HCT116 (cell line): ENCODE results near the gene TMEM140. TPM values are rescaled to one million over a fixed set of nuclear protein-coding genes. Genes with fewer than 3 reads are reported as not detected.

Experiments used
- ATAC-seq: fragments of 200-7000 bp; cut with Tn5 transposase; 2 replicates; pipeline ENCODE4 v1.9.1; 2020; ENCODE audit warnings: mild to moderate bottlenecking, moderate library complexity
- BruUV-seq: library from RNA; stranded (reverse); fragments of 400-500 nt; replicated peaks from 2 replicates; lab custom pipeline; 2021; lab: Mats Ljungman, UMichigan
- CTCF ChIA-PET: fragments of 300-600 bp; sonication (Branson Sonifier 250); formaldehyde crosslinking; loops from one replicate; lab custom pipeline; 2021; ENCODE audit warnings: antibody characterized with exemption; lab: Charles Lee
- POLR2A ChIA-PET: fragments of 300-600, 350-600 bp; sonication (Branson Sonifier 250); formaldehyde crosslinking; loops from one replicate; lab custom pipeline; 2021; ENCODE audit warnings: antibody characterized with exemption; lab: Charles Lee
- RAD21 ChIA-PET, 2 experiments: fragments of 300-600 bp; sonication (Branson Sonifier 250); formaldehyde crosslinking; loops; one replicate each; lab custom pipeline; 2023; ENCODE audit warnings: low total read pairs in 2 of 2; ENCODE audit not compliant: uncharacterized antibody in 2 of 2, unreplicated experiment in 2 of 2, low non-redundant PET in 1 of 2; lab: Charles Lee
- DNase-seq: peaks from one replicate; pipeline ENCODE4 v3.0.0-alpha.2; 2010; ENCODE audit warnings: low read depth, low spot score
- H2AFZ ChIP-seq: fragments of 200-600 bp; shearing (Covaris generic), sonication (generic); 2 replicates; pipeline ENCODE4 v1.6.1; 2017; ENCODE audit warnings: low read depth, mixed run types, mixed read lengths, antibody characterized with exemption, low read length; ENCODE audit not compliant: poor library complexity, severe bottlenecking
- H3K27ac ChIP-seq: 2 replicates; pipeline ENCODE4 v1.5.1; 2012; ENCODE audit warnings: low read depth, low read length
- H3K27me3 ChIP-seq: fragments of 200-600 bp; sonication (generic); 2 replicates; pipeline ENCODE4 v1.6.1; 2016; ENCODE audit warnings: mixed run types, low read length, mixed read lengths; ENCODE audit not compliant: insufficient read depth
- H3K36me3 ChIP-seq, 2 experiments: fragments of 200-500 bp in 1 of 2; fragments of 200-600 bp in 1 of 2; sonication (Bioruptor generic) in 1 of 2; sonication (generic) in 1 of 2; 2 replicates each; pipeline versions ENCODE4 v1.5.1 to v1.6.1; 2014 to 2016; ENCODE audit warnings: low read length in 2 of 2, inconsistent platforms in 1 of 2, mixed read lengths in 1 of 2, mixed run types in 1 of 2; ENCODE audit not compliant: insufficient read depth in 2 of 2, control insufficient read depth in 1 of 2
- H3K4me1 ChIP-seq, 2 experiments: fragments of 200-600 bp in 1 of 2; sonication (generic) in 1 of 2; 2 replicates each; pipeline versions ENCODE4 v1.5.1 to v1.6.1; 2012 to 2017; ENCODE audit warnings: low read length in 2 of 2, inconsistent platforms in 1 of 2, mild to moderate bottlenecking in 1 of 2, mixed read lengths in 1 of 2, mixed run types in 1 of 2, moderate library complexity in 1 of 2; ENCODE audit not compliant: insufficient read depth in 2 of 2, control insufficient read depth in 1 of 2
- H3K4me2 ChIP-seq: fragments of 200-600 bp; sonication (generic); 2 replicates; pipeline ENCODE4 v1.6.1; 2017; ENCODE audit warnings: mixed run types, low read length, mixed read lengths
- H3K4me3 ChIP-seq, 2 experiments: fragments of 200-600 bp in 1 of 2; sonication (generic) in 1 of 2; replicated peaks in 1 of 2; 2 replicates each; pipeline ENCODE4 v1.5.1; 2011 to 2016; ENCODE audit warnings: low read length in 2 of 2, control low read depth in 1 of 2, low read depth in 1 of 2, mild to moderate bottlenecking in 1 of 2, mixed read lengths in 1 of 2, mixed run types in 1 of 2
- H3K79me2 ChIP-seq: fragments of 200-600 bp; sonication (generic); 2 replicates; pipeline ENCODE4 v1.6.1; 2017; ENCODE audit warnings: mild to moderate bottlenecking, mixed run types, low read length, moderate library complexity, mixed read lengths; ENCODE audit not compliant: insufficient read depth
- H3K9ac ChIP-seq: fragments of 200-600 bp; sonication (generic); 2 replicates; pipeline ENCODE4 v1.6.1; 2016; ENCODE audit warnings: low read length, mixed read lengths
- H3K9me2 ChIP-seq: fragments of 200-600 bp; sonication (generic), shearing (Covaris generic); 2 replicates; pipeline ENCODE4 v1.6.1; 2017; ENCODE audit warnings: mixed run types, mild to moderate bottlenecking, moderate library complexity; ENCODE audit not compliant: insufficient read depth
- H3K9me3 ChIP-seq, 2 experiments: fragments of 200-500 bp in 1 of 2; fragments of 200-600 bp in 1 of 2; sonication (Bioruptor generic) in 1 of 2; sonication (generic) in 1 of 2; 2 replicates each; pipeline ENCODE4 v1.6.1; 2014 to 2017; ENCODE audit warnings: low read length in 2 of 2, mixed read lengths in 2 of 2, inconsistent platforms in 1 of 2, low read depth in 1 of 2, mild to moderate bottlenecking in 1 of 2, mixed run types in 1 of 2, moderate library complexity in 1 of 2; ENCODE audit not compliant: control insufficient read depth in 1 of 2, insufficient read depth in 1 of 2
- H4K20me1 ChIP-seq: fragments of 200-600 bp; sonication (generic), shearing (Covaris generic); 2 replicates; pipeline ENCODE4 v1.6.1; 2017; ENCODE audit warnings: mixed run types, mild to moderate bottlenecking, moderate library complexity; ENCODE audit not compliant: insufficient read depth
- EZH2phosphoT487 ChIP-seq: fragments of 200-600 bp; IDR thresholded peaks from 2 replicates; pipeline ENCODE4 v1.6.1; 2018; ENCODE audit warnings: antibody characterized with exemption, borderline replicate concordance
- FOSL1 ChIP-seq: IDR thresholded peaks from 2 replicates; pipeline ENCODE4 v1.6.1; 2012; ENCODE audit warnings: low read depth
- YY1 ChIP-seq: IDR thresholded peaks from 2 replicates; pipeline ENCODE4 v1.6.1; 2011; ENCODE audit warnings: low read length, low read depth, moderate library complexity, mild to moderate bottlenecking; ENCODE audit not compliant: insufficient replicate concordance; ENCODE audit errors: extremely low read depth
- intact Hi-C: fragments of 100-400 bp; cut with micrococcal nuclease; formaldehyde crosslinking; loops from 2 replicates; pipeline ENCODE4 v1.10.0; 2022
- total RNA-seq: library from RNA; stranded (reverse); gene quantifications from one replicate; pipeline ENCODE4 v1.2.1, GENCODE V29; 2021; ENCODE audit not compliant: unreplicated experiment
- TF ChIP-seq, protein P1 (sequence below): IDR thresholded peaks from 2 replicates; pipeline ENCODE4 v1.6.1; 2012
- TF ChIP-seq, protein P2 (sequence below): IDR thresholded peaks from 2 replicates; pipeline ENCODE4 v1.6.1; 2012

Gene TMEM140
- total RNA-seq, 1 experiment from 2014 or later: not detected

DNA sequence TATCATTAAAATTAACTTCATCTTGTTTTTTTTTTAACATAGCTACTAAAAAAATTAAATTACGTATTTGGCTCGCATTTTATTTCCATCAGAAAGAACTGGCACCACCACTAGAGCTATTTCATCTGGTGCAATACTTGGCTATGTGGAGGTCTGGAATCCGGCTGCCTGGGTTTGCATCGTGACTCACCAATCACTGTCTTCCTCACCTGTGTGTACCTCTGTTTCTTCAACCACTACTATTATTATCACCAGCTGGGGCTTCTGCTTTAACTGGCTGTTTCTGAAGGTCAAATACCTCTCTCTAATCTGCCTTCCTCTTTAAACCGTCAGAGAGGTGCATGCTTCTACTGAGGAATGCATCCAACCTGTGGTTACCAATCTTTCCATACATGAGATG is 57.0 kb downstream of the TMEM140 start:
- Histone ChIP-seq H3K4me2 (no peak overlapping the region), H3K4me3 (no peak overlapping the region), H4K20me1 (no peaks in the 10 kb centered on the region), H3K79me2 (no peaks in the 10 kb centered on the region), H3K9ac (no peak overlapping the region), H3K9me3 (no peaks in the 10 kb centered on the region), H2AFZ (no peak overlapping the region), H3K27ac (no peak overlapping the region), H3K4me1 (no peaks in the 10 kb centered on the region), H3K27me3 (no peaks in the 10 kb centered on the region), H3K9me2 (no peaks in the 10 kb centered on the region), H3K36me3 (peaks cover 0 to 3% of the 10 kb centered on the region in 2 experiments; a peak in 1 of 4 replicates)
- no peak for DNase-seq
- BruUV-seq: no TSS peak
- ChIA-PET POLR2A (no interaction called here), CTCF (no interaction called here), RAD21 (no interaction called here)
- TF ChIP-seq EZH2phosphoT487: no peak
- TF ChIP-seq, protein P1, sequence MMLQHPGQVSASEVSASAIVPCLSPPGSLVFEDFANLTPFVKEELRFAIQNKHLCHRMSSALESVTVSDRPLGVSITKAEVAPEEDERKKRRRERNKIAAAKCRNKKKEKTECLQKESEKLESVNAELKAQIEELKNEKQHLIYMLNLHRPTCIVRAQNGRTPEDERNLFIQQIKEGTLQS: no peak
- no peak for ATAC-seq
- intact Hi-C loops: no loop called here

DNA sequence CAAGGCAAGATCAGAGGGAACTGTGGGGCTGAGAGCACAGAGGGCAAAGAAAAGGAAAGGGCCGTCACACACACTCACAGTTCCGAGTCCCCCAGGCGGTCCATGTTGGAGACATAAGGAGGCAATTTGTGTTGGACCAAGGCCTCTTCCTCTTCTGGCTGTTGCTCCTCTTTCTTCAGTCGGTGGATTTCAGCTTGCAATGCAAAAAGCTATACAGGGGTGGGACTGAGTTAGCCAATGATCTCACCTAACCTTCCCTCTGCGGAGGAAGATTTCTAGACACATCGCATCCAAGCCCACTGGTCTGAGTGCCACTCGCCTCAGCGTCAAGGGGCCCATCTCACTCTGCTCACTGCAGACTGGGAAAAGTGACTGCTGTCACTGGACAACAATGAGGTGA is 58.0 kb downstream of the TMEM140 start:
- POLR2A ChIA-PET: no interaction called here
- no peaks in the 10 kb centered on the region; a peak in 1 of 4 replicates for H3K36me3 ChIP-seq
- ATAC-seq: no peak

More for the DNA sequence above, 58.0 kb downstream of the TMEM140 start:
- no peak overlapping the region for H3K4me3 ChIP-seq
- no peaks in the 10 kb centered on the region for H3K27me3 ChIP-seq
- no peaks in the 10 kb centered on the region for H4K20me1 ChIP-seq
- H3K4me1 ChIP-seq: peaks cover 5 to 7% of the 10 kb centered on the region in 2 experiments; a peak in 3 of 4 replicates
- no peaks in the 10 kb centered on the region for H3K79me2 ChIP-seq
- no peaks in the 10 kb centered on the region for H3K9me2 ChIP-seq
- intact Hi-C loops: no loop called here
- H2AFZ ChIP-seq: no peak overlapping the region
- no peak for TF ChIP-seq FOSL1
- TF ChIP-seq YY1: no peak
- TF ChIP-seq, protein P2, sequence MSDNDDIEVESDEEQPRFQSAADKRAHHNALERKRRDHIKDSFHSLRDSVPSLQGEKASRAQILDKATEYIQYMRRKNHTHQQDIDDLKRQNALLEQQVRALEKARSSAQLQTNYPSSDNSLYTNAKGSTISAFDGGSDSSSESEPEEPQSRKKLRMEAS: no peak
- no peak for DNase-seq
- RAD21 ChIA-PET: no interaction called here
- BruUV-seq: no TSS peak
- no peak overlapping the region for H3K27ac ChIP-seq
- no peak overlapping the region for H3K9ac ChIP-seq
- no peak overlapping the region for H3K4me2 ChIP-seq
- CTCF ChIA-PET: no interaction called here
- no peaks in the 10 kb centered on the region for H3K9me3 ChIP-seq
